ES-I3 (cell line): Measurements from ENCODE around the gene RAD51AP1.

Source experiments
- H3K36me3 ChIP-seq: 2 replicates; pipeline ENCODE4 v1.6.1; 2013; ENCODE audit warnings: mild to moderate bottlenecking, low read length, control low read depth, moderate library complexity; ENCODE audit not compliant: insufficient read depth
- H3K4me1 ChIP-seq: 2 replicates; pipeline ENCODE4 v1.6.1; 2013; ENCODE audit warnings: mild to moderate bottlenecking, control low read depth, low read length; ENCODE audit not compliant: insufficient read depth
- H3K9ac ChIP-seq: 2 replicates; pipeline ENCODE4 v1.6.1; 2013; ENCODE audit warnings: low read depth, mild to moderate bottlenecking, low read length, moderate library complexity
- H3K9me3 ChIP-seq: 2 replicates; pipeline ENCODE4 v1.6.1; 2013; ENCODE audit warnings: mild to moderate bottlenecking, low read length, moderate library complexity; ENCODE audit not compliant: control insufficient read depth, insufficient read depth

RAD51AP1 gene

GRCh38 chr12:4562034-4562657 is 23.5 kb downstream of the RAD51AP1 start, which contains the start of gene DYRK4:
Gene DYRK4 (plus strand): TSS chr12:4562208. CDS start chr12:4562246, 38 bp downstream.
- Histone ChIP-seq H3K9ac (peak within 1 kb of the TSS; percentile 32; the same call in 1 of the 2 replicates), H3K36me3 (peaks cover 3% of the 10 kb centered on the region; the same call in 1 of the 2 replicates), H3K9me3 (no peaks in the 10 kb centered on the region), H3K4me1 (no peaks in the 10 kb centered on the region)

GRCh38 chr12:4563336-4563735 is 24.6 kb downstream of the RAD51AP1 start:
- no peaks in the 10 kb centered on the region for H3K4me1 ChIP-seq
- no peaks in the 10 kb centered on the region for H3K36me3 ChIP-seq
- no peak overlapping the region for H3K9ac ChIP-seq
- H3K9me3 ChIP-seq: no peaks in the 10 kb centered on the region

GRCh38 chr12:4564818-4565217 is 26.1 kb downstream of the RAD51AP1 start:
- Histone ChIP-seq H3K9me3 (no peaks in the 10 kb centered on the region), H3K9ac (no peak overlapping the region), H3K4me1 (no peaks in the 10 kb centered on the region), H3K36me3 (no peaks in the 10 kb centered on the region)

- no peak overlapping the region for H3K9ac ChIP-seq
- no peaks in the 10 kb centered on the region for H3K9me3 ChIP-seq
- no peaks in the 10 kb centered on the region for H3K36me3 ChIP-seq
- H3K4me1 ChIP-seq: no peaks in the 10 kb centered on the region
Measured at GRCh38 chr12:4566474-4566873, 27.8 kb downstream of the RAD51AP1 start.

GRCh38 chr12:4567073-4567881 is 28.6 kb downstream of the RAD51AP1 start:
- no peaks in the 10 kb centered on the region for H3K9me3 ChIP-seq
- no peak overlapping the region for H3K9ac ChIP-seq
- no peaks in the 10 kb centered on the region for H3K4me1 ChIP-seq
- no peaks in the 10 kb centered on the region for H3K36me3 ChIP-seq

- Histone ChIP-seq H3K9me3 (no peaks in the 10 kb centered on the region), H3K36me3 (no peaks in the 10 kb centered on the region), H3K9ac (no peak overlapping the region), H3K4me1 (no peaks in the 10 kb centered on the region)
Measured at GRCh38 chr12:4569261-4569660, 30.6 kb downstream of the RAD51AP1 start.

GRCh38 chr12:4572680-4573079 is 34.0 kb downstream of the RAD51AP1 start:
- H3K9me3 ChIP-seq: no peaks in the 10 kb centered on the region
- no peak overlapping the region for H3K9ac ChIP-seq
- no peaks in the 10 kb centered on the region for H3K36me3 ChIP-seq
- no peaks in the 10 kb centered on the region for H3K4me1 ChIP-seq

- Histone ChIP-seq H3K9ac (no peak overlapping the region), H3K4me1 (no peaks in the 10 kb centered on the region), H3K36me3 (no peaks in the 10 kb centered on the region), H3K9me3 (no peaks in the 10 kb centered on the region)
Measured at GRCh38 chr12:4579305-4580102, 40.8 kb downstream of the RAD51AP1 start.

GRCh38 chr12:4580281-4580688 is 41.6 kb downstream of the RAD51AP1 start:
- H3K36me3 ChIP-seq: no peaks in the 10 kb centered on the region
- no peaks in the 10 kb centered on the region for H3K9me3 ChIP-seq
- H3K4me1 ChIP-seq: no peaks in the 10 kb centered on the region
- no peak overlapping the region for H3K9ac ChIP-seq

- Histone ChIP-seq H3K9ac (no peak overlapping the region), H3K36me3 (no peaks in the 10 kb centered on the region), H3K9me3 (no peaks in the 10 kb centered on the region), H3K4me1 (peaks cover 4% of the 10 kb centered on the region; the same call in 1 of the 2 replicates)
Measured at GRCh38 chr12:4584281-4584680, 45.6 kb downstream of the RAD51AP1 start.

- peaks cover 4% of the 10 kb centered on the region; the same call in 1 of the 2 replicates for H3K4me1 ChIP-seq
- no peaks in the 10 kb centered on the region for H3K9me3 ChIP-seq
- H3K36me3 ChIP-seq: no peaks in the 10 kb centered on the region
- H3K9ac ChIP-seq: no peak overlapping the region
Measured at GRCh38 chr12:4584896-4585295, 46.2 kb downstream of the RAD51AP1 start.

GRCh38 chr12:4586500-4586899 is 47.8 kb downstream of the RAD51AP1 start:
- no peak overlapping the region for H3K9ac ChIP-seq
- H3K4me1 ChIP-seq: peaks cover 4% of the 10 kb centered on the region; the same call in 1 of the 2 replicates
- H3K9me3 ChIP-seq: no peaks in the 10 kb centered on the region
- H3K36me3 ChIP-seq: no peaks in the 10 kb centered on the region

- Histone ChIP-seq H3K4me1 (peaks cover 4% of the 10 kb centered on the region; the same call in 1 of the 2 replicates), H3K9ac (no peak overlapping the region), H3K36me3 (no peaks in the 10 kb centered on the region), H3K9me3 (no peaks in the 10 kb centered on the region)
Measured at GRCh38 chr12:4587108-4587507, 48.4 kb downstream of the RAD51AP1 start.

- Histone ChIP-seq H3K9ac (no peak overlapping the region), H3K4me1 (peaks cover 4% of the 10 kb centered on the region; the same call in 1 of the 2 replicates), H3K36me3 (no peaks in the 10 kb centered on the region), H3K9me3 (no peaks in the 10 kb centered on the region)
Measured at GRCh38 chr12:4588916-4589315, 50.2 kb downstream of the RAD51AP1 start.
